ENCODE measurements around the gene THAP4.

- TF ChIP-seq CTCF (IDR thresholded peaks at IDR 0.05) (no peak), POLR2AphosphoS5 (IDR thresholded peaks at IDR 0.05) (no peak)
Observed at GRCh38 chr2:241632478-241633325, 4.3 kb downstream of the THAP4 start.
